HepG2 (cell line): ENCODE measurements around the gene TMEM63B. TPM values are rescaled to one million over a fixed set of nuclear protein-coding genes. Genes with fewer than 3 reads are reported as not detected.

Experiments
- AHDC1 ChIP-seq: sonication (generic); formaldehyde crosslinking; IDR thresholded peaks from 2 replicates; pipeline ENCODE4 v1.5.1; 2020; ENCODE audit warnings: mild to moderate bottlenecking, missing genetic modification reagents, borderline replicate concordance
- BRF2 ChIP-seq: sonication (generic); formaldehyde crosslinking; IDR thresholded peaks from 2 replicates; pipeline ENCODE4 v1.8.1; 2022; ENCODE audit warnings: mild to moderate bottlenecking, missing genetic modification reagents
- CBX5 ChIP-seq: sonication (generic); formaldehyde crosslinking; IDR thresholded peaks from 2 replicates; pipeline ENCODE4 v1.4.0; 2020; ENCODE audit warnings: missing genetic modification reagents, borderline replicate concordance
- FOXA1 ChIP-seq, 2 experiments: fragments of 450-650 bp in 1 of 2; sonication (generic) in 1 of 2; formaldehyde crosslinking in 1 of 2; IDR thresholded peaks; 2 replicates each; pipeline versions ENCODE4 v1.4.0 to v1.6.1; 2016 to 2020; ENCODE audit warnings: missing genetic modification reagents in 1 of 2
- HDAC6 ChIP-seq: fragments of 200-600 bp; sonication (generic); IDR thresholded peaks from 2 replicates; pipeline ENCODE4 v1.7.0; 2017; ENCODE audit warnings: mild to moderate bottlenecking, antibody characterized with exemption, low read length, low read depth
- MAFG ChIP-seq: sonication (generic); formaldehyde crosslinking; IDR thresholded peaks from 2 replicates; pipeline ENCODE4 v1.5.1; 2020; ENCODE audit warnings: mild to moderate bottlenecking, missing genetic modification reagents
- NFE2L1 ChIP-seq: sonication (generic); formaldehyde crosslinking; IDR thresholded peaks from 2 replicates; pipeline ENCODE4 v1.4.0; 2020; ENCODE audit warnings: missing genetic modification reagents, mild to moderate bottlenecking, borderline replicate concordance
- SIX1 ChIP-seq: sonication (generic); formaldehyde crosslinking; IDR thresholded peaks from 2 replicates; pipeline ENCODE4 v1.4.0; 2020; ENCODE audit warnings: missing genetic modification reagents, borderline replicate concordance
- XRCC5 ChIP-seq: fragments of 200-400 bp; formaldehyde crosslinking; optimal IDR thresholded peaks from 2 replicates; pipeline ENCODE3; 2017; ENCODE audit warnings: mild to moderate bottlenecking, low read length
- ZBTB3 ChIP-seq: sonication (generic); formaldehyde crosslinking; IDR thresholded peaks from 2 replicates; pipeline ENCODE4 v1.4.0; 2020; ENCODE audit warnings: low read depth, mild to moderate bottlenecking, moderate library complexity, missing genetic modification reagents, borderline replicate concordance
- ZEB1 ChIP-seq: IDR thresholded peaks from 2 replicates; pipeline ENCODE4 v1.6.1; 2012; ENCODE audit warnings: mild to moderate bottlenecking, low read depth, inconsistent platforms; ENCODE audit not compliant: insufficient replicate concordance
- ZNF136 ChIP-seq: sonication (generic); formaldehyde crosslinking; IDR thresholded peaks from 2 replicates; pipeline ENCODE4 v1.8.1; 2022; ENCODE audit warnings: low read depth, mild to moderate bottlenecking, moderate library complexity, missing genetic modification reagents
- ZNF280D ChIP-seq: sonication (generic); formaldehyde crosslinking; IDR thresholded peaks from 2 replicates; pipeline ENCODE4 v1.5.1; 2020; ENCODE audit warnings: mild to moderate bottlenecking, missing genetic modification reagents
- ZNF550 ChIP-seq: sonication (generic); formaldehyde crosslinking; IDR thresholded peaks from 2 replicates; pipeline ENCODE4 v1.4.0; 2020; ENCODE audit warnings: mild to moderate bottlenecking, missing genetic modification reagents, borderline replicate concordance
- ZNF558 ChIP-seq: sonication (generic); formaldehyde crosslinking; IDR thresholded peaks from 2 replicates; pipeline ENCODE4 v1.9.0; 2022; ENCODE audit warnings: mild to moderate bottlenecking, missing genetic modification reagents, borderline replicate concordance
- ZNF773 ChIP-seq: sonication (generic); formaldehyde crosslinking; IDR thresholded peaks from 2 replicates; pipeline ENCODE4 v1.4.0; 2020; ENCODE audit warnings: missing genetic modification reagents, borderline replicate concordance
- polyA plus RNA-seq, 8 experiments: library from polyadenylated mRNA; depleted of rRNA in 3 of 8; stranded (reverse) in 7 of 8; unstranded in 1 of 8; fragments of >200 nt; fragmentation: Illumina TruSeq in 4 of 8; extraction: Trizol in 4 of 8; gene quantifications; 2 replicates each; pipeline versions ENCODE4 v1.2.1 to v1.2.3, GENCODE V29; 2011 to 2016; ENCODE audit warnings: low read depth in 4 of 8, missing spikeins in 1 of 8, mixed read lengths in 1 of 8; ENCODE audit not compliant: insufficient read depth in 1 of 8
- total RNA-seq, 5 experiments: library from RNA; depleted of rRNA; stranded (reverse); fragments of >200 nt; fragmentation: Illumina TruSeq; extraction: Trizol; gene quantifications; 2 replicates each; pipeline ENCODE4 v1.2.3, GENCODE V29; 2016; ENCODE audit warnings: low read depth in 1 of 5
- TF ChIP-seq, protein P1 (sequence below): IDR thresholded peaks from 2 replicates; pipeline ENCODE4 v1.6.1; 2016; ENCODE audit warnings: low read depth, borderline replicate concordance

The TMEM63B gene
- total and polyA plus RNA-seq, 2 of the 13 experiments (the other 11 are each of a cell fraction or from before 2014, with no cell fraction given), result 27.4 to 75.8 TPM

- TF ChIP-seq AHDC1 (CRISPR knock-in tag), result no peak
- peak; percentile 43 for TF ChIP-seq ZEB1
- TF ChIP-seq ZNF550 (CRISPR knock-in tag), result no peak
- TF ChIP-seq XRCC5, result peak; percentile 15
- TF ChIP-seq, protein P1, sequence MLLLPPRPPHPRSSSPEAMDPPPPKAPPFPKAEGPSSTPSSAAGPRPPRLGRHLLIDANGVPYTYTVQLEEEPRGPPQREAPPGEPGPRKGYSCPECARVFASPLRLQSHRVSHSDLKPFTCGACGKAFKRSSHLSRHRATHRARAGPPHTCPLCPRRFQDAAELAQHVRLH (CRISPR knock-in tag), result no peak
- no peak for TF ChIP-seq ZNF280D (CRISPR knock-in tag)
- no peak for TF ChIP-seq ZNF558
- no peak for TF ChIP-seq ZNF773 (CRISPR knock-in tag)
- no peak for TF ChIP-seq FOXA1 (IDR thresholded peaks at IDR 0.05)
- TF ChIP-seq FOXA1 (CRISPR knock-in tag; IDR thresholded peaks at IDR 0.05), result no peak
- TF ChIP-seq SIX1, result no peak
- TF ChIP-seq NFE2L1 (CRISPR knock-in tag), result no peak
- TF ChIP-seq BRF2 (CRISPR knock-in tag), result no peak
- no peak for TF ChIP-seq ZBTB3 (CRISPR knock-in tag)
- TF ChIP-seq MAFG, result no peak
- TF ChIP-seq ZNF136 (CRISPR knock-in tag), result no peak
- TF ChIP-seq HDAC6, result no peak
- no peak for TF ChIP-seq CBX5 (CRISPR knock-in tag)
These were observed 915 bp downstream of the TMEM63B start (continued) for GRCh38 chr6:44128020-44128917.
